IMR-90 (cell line): ENCODE results near the gene HEYL. TPM values are rescaled to one million over a fixed set of nuclear protein-coding genes. Genes with fewer than 3 reads are reported as not detected.

Experiments used
- ATAC-seq: fragments of 200-7000 bp; cut with Tn5 transposase; 2 replicates; pipeline ENCODE4 v1.9.1; 2020; ENCODE audit warnings: low read depth, mild to moderate bottlenecking, moderate library complexity
- BruUV-seq: library from RNA; stranded (reverse); fragments of 400-500 nt; replicated peaks from 2 replicates; lab custom pipeline; 2021; lab: Mats Ljungman, UMichigan
- CTCF ChIA-PET: fragments of 300-600 bp; formaldehyde crosslinking; extraction: SDS; loops from one replicate; lab custom pipeline; 2021; ENCODE audit warnings: antibody characterized with exemption; lab: Yijun Ruan, JAX
- POLR2A ChIA-PET: fragments of 300-600 bp; sonication (Branson Sonifier 250); formaldehyde crosslinking; loops from one replicate; lab custom pipeline; 2022; ENCODE audit warnings: antibody characterized with exemption; ENCODE audit not compliant: unreplicated experiment; lab: Charles Lee
- DNase-seq: peaks from one replicate; pipeline ENCODE4 v3.0.0; 2013
- H2AFZ ChIP-seq: replicated peaks from 2 replicates; pipeline ENCODE3; 2013; ENCODE audit warnings: low read length, mild to moderate bottlenecking; ENCODE audit not compliant: poor library complexity
- H2AK5ac ChIP-seq: 2 replicates; pipeline ENCODE4 v1.6.1; 2013; ENCODE audit warnings: low read depth, low read length, inconsistent platforms
- H2AK9ac ChIP-seq: replicated peaks from 2 replicates; pipeline ENCODE3; 2013; ENCODE audit warnings: mild to moderate bottlenecking, low read depth, low read length, moderate library complexity; ENCODE audit not compliant: poor library complexity
- H2BK120ac ChIP-seq: 2 replicates; pipeline ENCODE4 v1.6.1; 2013; ENCODE audit warnings: low read depth, low read length, inconsistent platforms
- H2BK15ac ChIP-seq: 3 replicates; pipeline ENCODE4 v1.6.1; 2013; ENCODE audit warnings: low read depth, low read length, inconsistent platforms
- H2BK20ac ChIP-seq: 2 replicates; pipeline ENCODE4 v1.6.1; 2013; ENCODE audit warnings: low read depth, mild to moderate bottlenecking, inconsistent platforms, low read length, moderate library complexity
- H2BK5ac ChIP-seq: 2 replicates; pipeline ENCODE4 v1.6.1; 2013; ENCODE audit warnings: mild to moderate bottlenecking, low read depth, low read length, inconsistent platforms; ENCODE audit not compliant: poor library complexity, severe bottlenecking
- H3K14ac ChIP-seq: replicated peaks from 2 replicates; pipeline ENCODE4 v1.6.1; 2013; ENCODE audit warnings: low read depth, low read length, inconsistent platforms
- H3K18ac ChIP-seq: 2 replicates; pipeline ENCODE4 v1.6.1; 2013; ENCODE audit warnings: low read depth, low read length, control low read depth
- H3K23ac ChIP-seq: 2 replicates; pipeline ENCODE4 v1.6.1; 2013; ENCODE audit warnings: low read depth, low read length, inconsistent platforms
- H3K27ac ChIP-seq: 2 replicates; pipeline ENCODE4 v1.5.1; 2013; ENCODE audit warnings: mild to moderate bottlenecking, control low read depth, low read length; ENCODE audit not compliant: insufficient read depth
- H3K27me3 ChIP-seq: 2 replicates; pipeline ENCODE4 v1.6.1; 2013; ENCODE audit warnings: low read length; ENCODE audit not compliant: control insufficient read depth, insufficient read depth
- H3K36me3 ChIP-seq: 2 replicates; pipeline ENCODE4 v1.6.1; 2013; ENCODE audit warnings: low read length, mixed read lengths; ENCODE audit not compliant: control insufficient read depth, insufficient read depth
- H3K4ac ChIP-seq: 2 replicates; pipeline ENCODE4 v1.6.1; 2013; ENCODE audit warnings: low read depth, low read length, inconsistent platforms
- H3K4me1 ChIP-seq: 2 replicates; pipeline ENCODE4 v1.6.1; 2013; ENCODE audit warnings: low read length, mixed read lengths; ENCODE audit not compliant: control insufficient read depth, insufficient read depth
- H3K4me2 ChIP-seq: 2 replicates; pipeline ENCODE4 v1.6.1; 2013; ENCODE audit warnings: low read depth, mild to moderate bottlenecking, control low read depth, low read length, moderate library complexity
- H3K4me3 ChIP-seq: 2 replicates; pipeline ENCODE4 v1.5.1; 2013; ENCODE audit warnings: low read depth, mild to moderate bottlenecking, control low read depth, low read length, moderate library complexity; ENCODE audit not compliant: insufficient read depth
- H3K56ac ChIP-seq: 2 replicates; pipeline ENCODE4 v1.6.1; 2013; ENCODE audit warnings: low read length, inconsistent platforms; ENCODE audit not compliant: insufficient read depth; ENCODE audit errors: extremely low read depth
- H3K79me1 ChIP-seq, 2 experiments: 2 replicates each; pipeline ENCODE4 v1.6.1; 2013; ENCODE audit warnings: low read length in 2 of 2, inconsistent platforms in 1 of 2, low read depth in 1 of 2
- H3K9ac ChIP-seq: 2 replicates; pipeline ENCODE4 v1.6.1; 2013; ENCODE audit warnings: low read depth, low read length, control low read depth
- H3K9me1 ChIP-seq: 2 replicates; pipeline ENCODE4 v1.6.1; 2013; ENCODE audit warnings: low read length, inconsistent platforms; ENCODE audit not compliant: insufficient read depth
- H3K9me3 ChIP-seq: 2 replicates; pipeline ENCODE4 v1.6.1; 2013; ENCODE audit warnings: low read length; ENCODE audit not compliant: control insufficient read depth, insufficient read depth
- H4K20me1 ChIP-seq: 2 replicates; pipeline ENCODE4 v1.6.1; 2013; ENCODE audit warnings: low read length, inconsistent platforms; ENCODE audit not compliant: insufficient read depth
- H4K5ac ChIP-seq: 2 replicates; pipeline ENCODE4 v1.6.1; 2013; ENCODE audit warnings: mild to moderate bottlenecking, low read depth, low read length, control low read depth
- H4K8ac ChIP-seq, 2 experiments: 2 replicates each; pipeline ENCODE4 v1.6.1; 2013; ENCODE audit warnings: low read depth in 2 of 2, low read length in 2 of 2, control low read depth in 1 of 2, inconsistent platforms in 1 of 2
- H4K91ac ChIP-seq: 2 replicates; pipeline ENCODE4 v1.6.1; 2013; ENCODE audit warnings: low read depth, low read length, inconsistent platforms; ENCODE audit not compliant: insufficient read depth
- CHD1 ChIP-seq: IDR thresholded peaks from 2 replicates; pipeline ENCODE4 v1.6.1; 2012; ENCODE audit warnings: low read depth, low read length, improper control_type of control experiment
- ELK1 ChIP-seq: fragments of 150-350 bp; IDR thresholded peaks from 2 replicates; pipeline ENCODE4 v1.6.1; 2016; ENCODE audit warnings: low read depth, mild to moderate bottlenecking, low read length, moderate library complexity, borderline replicate concordance
- MAFK ChIP-seq: IDR thresholded peaks from 2 replicates; pipeline ENCODE4 v1.6.1; 2012; ENCODE audit warnings: low read depth, low read length, improper control_type of control experiment
- MXI1 ChIP-seq: IDR thresholded peaks from 2 replicates; pipeline ENCODE4 v1.6.1; 2012; ENCODE audit warnings: low read depth, mild to moderate bottlenecking, low read length, moderate library complexity, borderline replicate concordance
- POLR2A ChIP-seq: IDR thresholded peaks from 2 replicates; pipeline ENCODE4 v1.6.1; 2012; ENCODE audit warnings: mild to moderate bottlenecking, low read depth, low read length
- RAD21 ChIP-seq: IDR thresholded peaks from 2 replicates; pipeline ENCODE4 v1.6.1; 2012; ENCODE audit warnings: low read length, improper control_type of control experiment
- RFX5 ChIP-seq: IDR thresholded peaks from 2 replicates; pipeline ENCODE4 v1.8.0; 2012; ENCODE audit warnings: low read depth, mild to moderate bottlenecking, low read length, moderate library complexity
- SMC3 ChIP-seq: fragments of 150-350 bp; IDR thresholded peaks from 2 replicates; pipeline ENCODE4 v1.6.1; 2016; ENCODE audit warnings: low read depth, mild to moderate bottlenecking, antibody characterized with exemption, low read length, moderate library complexity
- WGBS, 2 experiments: methylation state at CpG; one replicate each; pipeline versions ENCODE4 v1.1.5 to v1.1.7; 2013; ENCODE audit warnings: missing lambda C conversion rate in 2 of 2; ENCODE audit not compliant: insufficient read length in 1 of 2; ENCODE audit errors: extremely low coverage in 2 of 2; 5-methylcytosine and 5-hydroxymethylcytosine counted together
- dilution Hi-C: fragments of 300-500 bp; cut with HindIII; formaldehyde crosslinking; loops from one replicate; pipeline ENCODE4 v1.14.3; 2018; ENCODE audit warnings: low sequenced_read_pairs; ENCODE audit not compliant: unreplicated experiment
- in situ Hi-C: fragments of 300-500 bp; cut with MboI; formaldehyde crosslinking; loops from 3 replicates; pipeline ENCODE4 v1.14.3; 2019; ENCODE audit warnings: low sequenced_read_pairs, inconsistent platforms, mixed read lengths
- intact Hi-C: fragments of 100-400 bp; cut with micrococcal nuclease; formaldehyde crosslinking; loops from 2 replicates; pipeline ENCODE4 v1.10.0; 2022
- polyA plus RNA-seq, 3 experiments: library from polyadenylated mRNA; depleted of rRNA; stranded (reverse); fragments of >200 nt; gene quantifications; 2 replicates each; pipeline ENCODE4 v1.2.3, GENCODE V29; 2012; ENCODE audit warnings: low replicate concordance in 1 of 3
- total RNA-seq: library from RNA; depleted of rRNA; stranded (reverse); fragments of >200 nt; gene quantifications from 2 replicates; pipeline ENCODE4 v1.2.3, GENCODE V29; 2012

Gene HEYL
- total and polyA plus RNA-seq, 2 of the 4 experiments (the other 2 are of a cell fraction): 0.02 TPM; not detected in 1

GRCh38 chr1:39632682-39633417 is 6.6 kb downstream of the HEYL start:
- no peak overlapping the region for H2BK120ac ChIP-seq
- H3K27ac ChIP-seq: no peak overlapping the region
- peak overlapping the region; percentile 84 for H2AFZ ChIP-seq
- H3K18ac ChIP-seq: no peak overlapping the region
- H3K9ac ChIP-seq: no peak overlapping the region
- H3K9me3 ChIP-seq: no peaks in the 10 kb centered on the region
- H2BK20ac ChIP-seq: no peak overlapping the region
- no peak overlapping the region for H4K8ac ChIP-seq
- H2AK9ac ChIP-seq: no peak overlapping the region
- no peak overlapping the region for H3K4me3 ChIP-seq
- no peak overlapping the region for H2BK5ac ChIP-seq
- H4K91ac ChIP-seq: no peak overlapping the region
- H4K5ac ChIP-seq: no peak overlapping the region
- H3K79me1 ChIP-seq: no peaks in the 10 kb centered on the region; a peak in 1 of 4 replicates
- ChIA-PET POLR2A (no interaction called here), CTCF (no interaction called here)
- peaks cover 25% of the 10 kb centered on the region; the same call in 1 of the 2 replicates for H3K27me3 ChIP-seq
- H4K20me1 ChIP-seq: no peaks in the 10 kb centered on the region
- BruUV-seq: no TSS peak
- no peak overlapping the region for H3K14ac ChIP-seq
- 12% methylated on average over 13 of the region's 61 CpGs; no CpG with 5 or more reads in 1 of the 2 experiments for WGBS, 2 experiments
- peaks cover 4% of the 10 kb centered on the region; the same call in 1 of the 2 replicates for H3K9me1 ChIP-seq
- DNase-seq: peak; percentile 53
- intact Hi-C loops (no loop called here), in situ Hi-C loops (no loop called here), dilution Hi-C loops (no loop called here)
- ATAC-seq: peak; percentile 97
- no peak overlapping the region for H3K56ac ChIP-seq
- no peaks in the 10 kb centered on the region; the same call in 1 of the 2 replicates for H3K4me1 ChIP-seq
- TF ChIP-seq POLR2A: no peak
- no peak for TF ChIP-seq RFX5
- TF ChIP-seq MAFK: no peak
- TF ChIP-seq RAD21: no peak
- TF ChIP-seq ELK1: no peak
- no peak for TF ChIP-seq MXI1
- TF ChIP-seq SMC3: no peak
- no peak for TF ChIP-seq CHD1
- H3K4ac ChIP-seq: no peak overlapping the region
- H2BK15ac ChIP-seq: no peak overlapping the region
- H3K36me3 ChIP-seq: no peaks in the 10 kb centered on the region
- no peak overlapping the region for H2AK5ac ChIP-seq
- no peak overlapping the region for H3K23ac ChIP-seq
- peak overlapping the region; percentile 61 for H3K4me2 ChIP-seq
